Measurements from ENCODE around the gene MNX1.

Gene MNX1

GRCh38 chr7:156969972-156970420 is 40.5 kb downstream of the MNX1 start:
- DNase-seq (ENCODE audit: low spot score), result peak; percentile 24

GRCh38 chr7:156968183-156968582 is 42.3 kb downstream of the MNX1 start:
- no peak for DNase-seq (ENCODE audit: low spot score)

DNA sequence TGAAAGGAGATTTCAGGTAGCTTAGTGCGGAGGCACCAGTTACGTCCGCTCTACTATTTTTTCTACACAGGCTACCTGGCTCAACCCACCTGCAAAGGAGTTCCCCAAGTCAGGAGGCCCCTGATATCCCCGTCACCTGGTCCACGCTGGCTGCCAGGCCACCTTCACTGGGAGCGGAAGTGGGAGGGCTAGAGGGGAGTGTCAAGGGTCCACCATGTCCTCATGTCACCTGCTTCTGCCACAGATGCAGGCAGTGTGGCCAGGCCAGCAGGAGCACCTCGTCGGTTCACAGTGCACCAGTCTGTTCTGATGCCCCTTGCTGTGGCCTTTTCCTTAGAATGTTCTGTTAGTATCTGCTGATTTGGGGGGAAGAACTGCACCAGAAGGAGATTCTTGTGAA is 44.1 kb downstream of the MNX1 start:
- DNase-seq (ENCODE audit: low spot score), result no peak

DNA sequence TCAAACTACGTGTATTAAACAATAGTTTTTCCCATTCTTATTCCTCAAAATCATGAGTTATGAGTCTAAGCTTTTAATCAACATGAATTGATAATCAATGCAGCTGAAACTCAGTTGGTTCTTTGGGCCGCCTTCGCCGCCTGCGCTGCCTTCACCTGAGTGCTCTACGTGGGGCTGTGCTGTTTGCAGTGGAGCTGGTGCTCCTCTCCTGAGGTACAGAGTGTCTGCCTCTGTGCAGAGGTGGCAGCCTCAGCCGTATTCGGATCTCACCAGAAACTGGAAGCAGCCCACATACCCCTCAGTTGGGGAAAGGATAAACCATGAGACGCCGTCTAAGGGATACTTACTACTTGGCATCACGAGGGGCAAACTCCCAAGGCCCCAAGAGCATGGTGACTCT is 45.5 kb downstream of the MNX1 start:
- no peak for DNase-seq (ENCODE audit: low spot score)

GRCh38 chr7:156963472-156963871 is 47.0 kb downstream of the MNX1 start:
- no peak for DNase-seq (ENCODE audit: low spot score)

GRCh38 chr7:156962897-156963296 is 47.6 kb downstream of the MNX1 start:
- DNase-seq (ENCODE audit: low spot score), result no peak

- no peak for DNase-seq (ENCODE audit: low spot score)
These were observed 48.3 kb downstream of the MNX1 start for GRCh38 chr7:156962145-156962544.

DNA sequence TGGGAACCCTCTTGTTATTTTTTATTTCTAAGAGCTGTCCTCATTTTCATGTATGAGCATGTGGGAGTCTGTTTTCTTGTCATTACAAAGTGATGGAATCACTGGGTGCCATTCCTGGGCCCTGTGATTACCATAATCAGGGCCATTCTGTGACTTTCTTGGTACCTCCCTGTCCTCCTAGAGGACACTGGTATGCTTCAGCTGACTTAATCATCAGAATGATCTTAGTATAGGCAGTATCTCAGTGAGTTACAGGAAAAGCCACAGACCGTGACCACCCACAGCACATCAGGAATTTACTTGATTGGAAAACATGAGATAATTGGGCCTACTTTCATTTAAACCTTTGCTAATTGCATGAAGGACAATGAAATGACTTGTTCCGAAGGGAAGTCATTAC is 53.7 kb downstream of the MNX1 start:
- no peak for DNase-seq (ENCODE audit: low spot score)

DNA sequence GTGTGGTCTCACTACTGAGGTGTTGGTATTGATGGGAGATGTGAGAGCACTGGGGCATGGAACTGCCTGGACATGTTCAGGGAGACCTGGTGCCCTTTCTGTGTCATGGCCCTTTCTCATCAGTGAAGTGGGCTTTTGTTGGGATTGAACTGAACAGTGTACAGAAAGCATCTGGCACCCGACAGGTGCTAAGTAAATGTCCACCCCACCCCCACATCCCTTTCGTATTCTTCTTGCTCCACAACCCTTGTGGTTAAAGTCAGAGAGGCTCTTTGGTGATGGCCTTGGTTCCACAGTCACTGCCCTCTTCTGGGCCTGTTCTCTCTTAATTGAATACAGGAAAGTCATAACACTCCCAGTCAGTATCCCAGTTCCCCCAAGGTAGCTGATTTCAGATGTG is 55.5 kb downstream of the MNX1 start:
- no peak for DNase-seq (ENCODE audit: low spot score)
